Activated CD4-positive, CD25-positive, alpha-beta regulatory T cell treated with anti-CD3 and anti-CD28 coated beads, Interleukin-2, amount 50 U/mL, for 72 hours (primary cell): ENCODE measurements around the gene PRR14L.
"Not testable (repeated sequence)": the region's sequence is repeated elsewhere in the genome, so short reads cannot be mapped to it uniquely, and the experiment has no call there.

Experiments used
- DNase-seq: peaks from one replicate; pipeline ENCODE4 v3.0.0; 2021

Gene PRR14L

GRCh38 chr22:31681349-31682345 lies 68.3 kb downstream of the PRR14L start:
- no peak for DNase-seq

- DNase-seq, result no peak
These were observed 69.0 kb downstream of the PRR14L start for GRCh38 chr22:31680861-31681341.

- no peak for DNase-seq
These were observed 71.2 kb downstream of the PRR14L start for GRCh38 chr22:31678748-31679147.

- DNase-seq, result peak; percentile 94
These were observed 73.2 kb downstream of the PRR14L start for GRCh38 chr22:31676700-31677099.

GRCh38 chr22:31674219-31674618 lies 75.7 kb downstream of the PRR14L start:
- DNase-seq, result not testable (repeated sequence)

- not testable (repeated sequence) for DNase-seq
These were observed 81.1 kb downstream of the PRR14L start for GRCh38 chr22:31668849-31669248.

- DNase-seq, result no peak
These were observed 87.3 kb downstream of the PRR14L start for GRCh38 chr22:31662668-31663037.

GRCh38 chr22:31661851-31662667 lies 87.9 kb downstream of the PRR14L start, which contains the start of gene PISD:
TSS of gene PISD (minus strand) at chr22:31662215. CDS start at chr22:31662208, 7 bp downstream.
- peak; percentile 97 for DNase-seq

- DNase-seq, result peak; percentile 44
These were observed 89.0 kb downstream of the PRR14L start for GRCh38 chr22:31660860-31661341.

GRCh38 chr22:31659246-31659645 lies 90.7 kb downstream of the PRR14L start:
- no peak for DNase-seq

GRCh38 chr22:31654408-31654807 lies 95.5 kb downstream of the PRR14L start:
- DNase-seq, result no peak

GRCh38 chr22:31653944-31654343 lies 96.0 kb downstream of the PRR14L start:
- DNase-seq, result no peak

GRCh38 chr22:31652911-31653684 lies 96.8 kb downstream of the PRR14L start:
- no peak for DNase-seq

- DNase-seq, result no peak
These were observed 97.8 kb downstream of the PRR14L start for GRCh38 chr22:31652088-31652487.

GRCh38 chr22:31651664-31652063 lies 98.3 kb downstream of the PRR14L start:
- DNase-seq, result no peak

- DNase-seq, result no peak
These were observed 99.5 kb downstream of the PRR14L start for GRCh38 chr22:31650391-31650790.

GRCh38 chr22:31647523-31648320 lies 102.2 kb downstream of the PRR14L start:
- no peak for DNase-seq

GRCh38 chr22:31647066-31647465 lies 102.9 kb downstream of the PRR14L start:
- DNase-seq, result no peak

- DNase-seq, result no peak
These were observed 103.5 kb downstream of the PRR14L start for GRCh38 chr22:31646186-31647019.

- DNase-seq, result no peak
These were observed 110.4 kb downstream of the PRR14L start for GRCh38 chr22:31639436-31640039.
